Measurements from ENCODE around the gene SQSTM1. TPM values are rescaled to one million over a fixed set of nuclear protein-coding genes. Genes with fewer than 3 reads are reported as not detected.

The SQSTM1 gene
- total RNA-seq, 1 experiment from 2014 or later, result 105 TPM

DNA sequence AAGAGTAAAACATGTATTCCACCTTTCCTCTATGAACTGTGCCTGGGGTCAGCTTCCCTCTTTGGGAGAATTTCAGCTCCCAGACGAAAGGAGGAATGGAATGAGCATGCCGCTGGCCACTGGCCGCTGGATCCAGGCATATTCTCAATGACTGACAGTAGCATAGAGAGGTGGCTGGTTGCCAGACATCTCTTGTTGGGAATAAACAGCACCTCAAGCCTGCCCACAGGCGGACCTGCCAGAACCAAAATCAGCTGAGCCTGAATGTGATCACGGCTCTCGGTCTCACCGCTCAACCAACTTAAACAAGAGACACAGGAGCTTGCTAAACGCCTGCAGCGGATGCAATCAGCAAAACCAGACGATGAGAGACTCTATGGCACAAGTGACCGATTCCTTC lies 66.4 kb downstream of the SQSTM1 start:
- Histone ChIP-seq H3K27me3 (replicated peaks; ENCODE audit: insufficient read depth, low read depth, low read length, poor library complexity) (no peaks in the 10 kb centered on the region), H3K9me3 (ENCODE audit: low read depth, low read length, poor library complexity, severe bottlenecking) (peaks cover 20% of the 10 kb centered on the region), H3K27ac (ENCODE audit: low read depth, low read length, poor library complexity, severe bottlenecking) (no peak overlapping the region), H3K4me3 (ENCODE audit: low read depth, low read length, poor library complexity, severe bottlenecking) (no peak overlapping the region), H3K4me1 (ENCODE audit: insufficient read depth, low read length, poor library complexity, severe bottlenecking) (no peaks in the 10 kb centered on the region), H3K36me3 (ENCODE audit: insufficient read depth, low read length, poor library complexity, severe bottlenecking) (peaks cover 63% of the 10 kb centered on the region)
- TF ChIP-seq, protein P1, sequence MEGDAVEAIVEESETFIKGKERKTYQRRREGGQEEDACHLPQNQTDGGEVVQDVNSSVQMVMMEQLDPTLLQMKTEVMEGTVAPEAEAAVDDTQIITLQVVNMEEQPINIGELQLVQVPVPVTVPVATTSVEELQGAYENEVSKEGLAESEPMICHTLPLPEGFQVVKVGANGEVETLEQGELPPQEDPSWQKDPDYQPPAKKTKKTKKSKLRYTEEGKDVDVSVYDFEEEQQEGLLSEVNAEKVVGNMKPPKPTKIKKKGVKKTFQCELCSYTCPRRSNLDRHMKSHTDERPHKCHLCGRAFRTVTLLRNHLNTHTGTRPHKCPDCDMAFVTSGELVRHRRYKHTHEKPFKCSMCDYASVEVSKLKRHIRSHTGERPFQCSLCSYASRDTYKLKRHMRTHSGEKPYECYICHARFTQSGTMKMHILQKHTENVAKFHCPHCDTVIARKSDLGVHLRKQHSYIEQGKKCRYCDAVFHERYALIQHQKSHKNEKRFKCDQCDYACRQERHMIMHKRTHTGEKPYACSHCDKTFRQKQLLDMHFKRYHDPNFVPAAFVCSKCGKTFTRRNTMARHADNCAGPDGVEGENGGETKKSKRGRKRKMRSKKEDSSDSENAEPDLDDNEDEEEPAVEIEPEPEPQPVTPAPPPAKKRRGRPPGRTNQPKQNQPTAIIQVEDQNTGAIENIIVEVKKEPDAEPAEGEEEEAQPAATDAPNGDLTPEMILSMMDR (conservative IDR thresholded peaks at IDR 0.05; ENCODE audit: low read depth, low read length), result no peak
- no peak for TF ChIP-seq EZH2 (IDR thresholded peaks at IDR 0.05; ENCODE audit: borderline replicate concordance, low read depth, low read length, poor library complexity, severe bottlenecking)
- POLR2A ChIA-PET (ENCODE audit: low non-redundant PET), result no interaction called here
- no TSS peak for BruUV-seq (replicated peaks)
- DNase-seq (ENCODE audit: low spot score), result no peak
- intact Hi-C loops (cut with micrococcal nuclease; ENCODE audit: unreplicated experiment), result no loop called here
- CTCF ChIA-PET, result no interaction called here

Small RNAs within 50 kb of the gene (microRNA-seq; reads per million reads assigned to microRNA genes)
- 3.5 reads per million, percentile 9 among the genes with 10 or more reads in this experiment for gene MIR1229

Other genes with a start within 250 kb of the SQSTM1 start
- gene HNRNPH1, start 197.2 kb upstream of the SQSTM1 start, total RNA-seq (2021), result 918 and 972 TPM in 2 replicates
- gene CBY3, start 139.9 kb upstream of the SQSTM1 start, total RNA-seq (2021), result not detected in 2 replicates
- gene CANX, start 121.9 kb upstream of the SQSTM1 start, total RNA-seq (2021), result 598 and 609 TPM in 2 replicates
- gene MAML1, start 88.1 kb upstream of the SQSTM1 start, total RNA-seq (2021), result 34.3 and 34.4 TPM in 2 replicates
- gene LTC4S, start 26.9 kb upstream of the SQSTM1 start, total RNA-seq (2021), result 0.58 and 1.5 TPM in 2 replicates
- 59.5 and 63.9 TPM in 2 replicates for gene MGAT4B, start 14.0 kb upstream of the SQSTM1 start, total RNA-seq (2021)
- 29.9 and 31.3 TPM in 2 replicates for gene MRNIP, start 37.9 kb downstream of the SQSTM1 start, total RNA-seq (2021)
- 68.2 and 77.0 TPM in 2 replicates for gene TBC1D9B, start 87.0 kb downstream of the SQSTM1 start, total RNA-seq (2021)

Measured in A673 (cell line).